Measurements from ENCODE around the gene RO60.
A peak's percentile ranks its signal among the peaks of the same experiment; 100 is the strongest.

Gene RO60

GRCh38 chr1:193077991-193078390 lies 18.6 kb downstream of the RO60 start:
- Histone ChIP-seq H3K36me3 (replicated peaks in 1 of 2; ENCODE audit: control insufficient read depth in 2 of 2, insufficient read depth in 2 of 2, low read length in 2 of 2) (peaks cover 16 to 86% of the 10 kb centered on the region in 2 donors), H2BK12ac (ENCODE audit: low read length) (no peak overlapping the region), H3K79me1 (ENCODE audit: low read depth, low read length) (peaks cover 2% of the 10 kb centered on the region), H3K27ac (replicated peaks; ENCODE audit: low read length) (no peak overlapping the region), H4K91ac (ENCODE audit: low read depth, low read length, poor library complexity) (no peak overlapping the region), H2BK120ac (ENCODE audit: low read depth, low read length) (no peak overlapping the region), H2AK5ac (ENCODE audit: low read depth, low read length) (no peak overlapping the region), H3K4me2 (ENCODE audit: insufficient read depth, low read length, poor library complexity, severe bottlenecking) (no peak overlapping the region), H2BK15ac (ENCODE audit: low read length) (no peak overlapping the region), H3K27me3 (ENCODE audit: control insufficient read depth in 3 of 3, insufficient read depth in 3 of 3, low read depth in 1 of 3, low read length in 3 of 3) (no peaks in the 10 kb centered on the region), H3K4ac (ENCODE audit: low read length) (no peak overlapping the region), H3K23ac (ENCODE audit: low read depth, low read length, poor library complexity) (no peak overlapping the region), H3K4me3 (ENCODE audit: low read length in 2 of 2) (no peak overlapping the region), H2BK5ac (ENCODE audit: low read length) (no peak overlapping the region), H3K4me1 (ENCODE audit: control insufficient read depth in 2 of 2, insufficient read depth in 1 of 2, low read depth in 1 of 2, low read length in 2 of 2) (no peaks in the 10 kb centered on the region), H3K18ac (ENCODE audit: low read length) (no peak overlapping the region), H2AFZ (ENCODE audit: low read length) (no peak overlapping the region), H3K9ac (ENCODE audit: low read depth, low read length, poor library complexity) (no peak overlapping the region), H3K14ac (ENCODE audit: low read length) (no peak overlapping the region), H3K9me3 (replicated peaks in 1 of 2; ENCODE audit: control insufficient read depth in 2 of 2, insufficient read depth in 1 of 2, low read depth in 1 of 2, low read length in 2 of 2) (peaks cover 3 to 34% of the 10 kb centered on the region in 2 donors), H4K8ac (ENCODE audit: low read depth, low read length) (no peak overlapping the region)
- DNase-seq (ENCODE audit: low spot score) = no peak

- Histone ChIP-seq H4K91ac (ENCODE audit: low read depth, low read length, poor library complexity) (no peak overlapping the region), H2BK15ac (ENCODE audit: low read length) (no peak overlapping the region), H2AFZ (ENCODE audit: low read length) (no peak overlapping the region), H2BK120ac (ENCODE audit: low read depth, low read length) (no peak overlapping the region), H3K9ac (ENCODE audit: low read depth, low read length, poor library complexity) (no peak overlapping the region), H2BK5ac (ENCODE audit: low read length) (no peak overlapping the region), H3K27me3 (ENCODE audit: control insufficient read depth in 3 of 3, insufficient read depth in 3 of 3, low read depth in 1 of 3, low read length in 3 of 3) (no peaks in the 10 kb centered on the region), H2BK12ac (ENCODE audit: low read length) (no peak overlapping the region), H3K4ac (ENCODE audit: low read length) (no peak overlapping the region), H3K4me2 (ENCODE audit: insufficient read depth, low read length, poor library complexity, severe bottlenecking) (peak overlapping the region; percentile 11), H3K36me3 (replicated peaks in 1 of 2; ENCODE audit: control insufficient read depth in 2 of 2, insufficient read depth in 2 of 2, low read length in 2 of 2) (peaks cover 22 to 93% of the 10 kb centered on the region in 2 donors), H4K8ac (ENCODE audit: low read depth, low read length) (no peak overlapping the region), H3K9me3 (replicated peaks in 1 of 2; ENCODE audit: control insufficient read depth in 2 of 2, insufficient read depth in 1 of 2, low read depth in 1 of 2, low read length in 2 of 2) (peaks cover 3 to 34% of the 10 kb centered on the region in 2 donors), H3K4me1 (ENCODE audit: control insufficient read depth in 2 of 2, insufficient read depth in 1 of 2, low read depth in 1 of 2, low read length in 2 of 2) (no peaks in the 10 kb centered on the region), H3K79me1 (ENCODE audit: low read depth, low read length) (no peaks in the 10 kb centered on the region), H3K18ac (ENCODE audit: low read length) (no peak overlapping the region), H3K23ac (ENCODE audit: low read depth, low read length, poor library complexity) (no peak overlapping the region), H3K27ac (replicated peaks; ENCODE audit: low read length) (no peak overlapping the region), H3K4me3 (ENCODE audit: low read length in 2 of 2) (no peak overlapping the region), H2AK5ac (ENCODE audit: low read depth, low read length) (no peak overlapping the region), H3K14ac (ENCODE audit: low read length) (no peak overlapping the region)
- no CpG with 5 or more reads among the region's 3 CpGs for WGBS, 2 donors (ENCODE audit: extremely low coverage in 2 of 2, insufficient read length in 2 of 2, insufficient replicate concordance in 1 of 2)
- no peak for DNase-seq (ENCODE audit: low spot score)
Observed at GRCh38 chr1:193079187-193079586, 19.8 kb downstream of the RO60 start.

- no peak for DNase-seq (ENCODE audit: low spot score)
- Histone ChIP-seq H3K9ac (ENCODE audit: low read depth, low read length, poor library complexity) (no peak overlapping the region), H2BK15ac (ENCODE audit: low read length) (no peak overlapping the region), H3K27ac (replicated peaks; ENCODE audit: low read length) (no peak overlapping the region), H3K18ac (ENCODE audit: low read length) (no peak overlapping the region), H3K36me3 (replicated peaks in 1 of 2; ENCODE audit: control insufficient read depth in 2 of 2, insufficient read depth in 2 of 2, low read length in 2 of 2) (peaks cover 19 to 100% of the 10 kb centered on the region in 2 donors), H3K27me3 (ENCODE audit: control insufficient read depth in 3 of 3, insufficient read depth in 3 of 3, low read depth in 1 of 3, low read length in 3 of 3) (no peaks in the 10 kb centered on the region), H2AFZ (ENCODE audit: low read length) (no peak overlapping the region), H2AK5ac (ENCODE audit: low read depth, low read length) (no peak overlapping the region), H3K9me3 (replicated peaks in 1 of 2; ENCODE audit: control insufficient read depth in 2 of 2, insufficient read depth in 1 of 2, low read depth in 1 of 2, low read length in 2 of 2) (peaks cover 0 to 11% of the 10 kb centered on the region in 2 donors), H2BK12ac (ENCODE audit: low read length) (no peak overlapping the region), H3K23ac (ENCODE audit: low read depth, low read length, poor library complexity) (no peak overlapping the region), H3K4me1 (ENCODE audit: control insufficient read depth in 2 of 2, insufficient read depth in 1 of 2, low read depth in 1 of 2, low read length in 2 of 2) (no peaks in the 10 kb centered on the region), H3K4me2 (ENCODE audit: insufficient read depth, low read length, poor library complexity, severe bottlenecking) (no peak overlapping the region), H3K14ac (ENCODE audit: low read length) (no peak overlapping the region), H2BK120ac (ENCODE audit: low read depth, low read length) (no peak overlapping the region), H4K91ac (ENCODE audit: low read depth, low read length, poor library complexity) (no peak overlapping the region), H3K79me1 (ENCODE audit: low read depth, low read length) (no peaks in the 10 kb centered on the region), H2BK5ac (ENCODE audit: low read length) (no peak overlapping the region), H3K4ac (ENCODE audit: low read length) (no peak overlapping the region), H4K8ac (ENCODE audit: low read depth, low read length) (no peak overlapping the region), H3K4me3 (ENCODE audit: low read length in 2 of 2) (no peak overlapping the region)
- no CpG with 5 or more reads among the region's 6 CpGs for WGBS, 2 donors (ENCODE audit: extremely low coverage in 2 of 2, insufficient read length in 2 of 2, insufficient replicate concordance in 1 of 2)
Observed at GRCh38 chr1:193083365-193084088, 24.1 kb downstream of the RO60 start.

- Histone ChIP-seq H4K8ac (ENCODE audit: low read depth, low read length) (no peak overlapping the region), H2AK5ac (ENCODE audit: low read depth, low read length) (no peak overlapping the region), H2BK15ac (ENCODE audit: low read length) (no peak overlapping the region), H4K91ac (ENCODE audit: low read depth, low read length, poor library complexity) (no peak overlapping the region), H3K4me3 (ENCODE audit: low read length in 2 of 2) (no peak overlapping the region), H3K27ac (replicated peaks; ENCODE audit: low read length) (no peak overlapping the region), H2BK12ac (ENCODE audit: low read length) (no peak overlapping the region), H3K27me3 (ENCODE audit: control insufficient read depth in 3 of 3, insufficient read depth in 3 of 3, low read depth in 1 of 3, low read length in 3 of 3) (no peaks in the 10 kb centered on the region), H2AFZ (ENCODE audit: low read length) (no peak overlapping the region), H2BK5ac (ENCODE audit: low read length) (no peak overlapping the region), H3K79me1 (ENCODE audit: low read depth, low read length) (no peaks in the 10 kb centered on the region), H3K4me2 (ENCODE audit: insufficient read depth, low read length, poor library complexity, severe bottlenecking) (no peak overlapping the region), H3K9ac (ENCODE audit: low read depth, low read length, poor library complexity) (no peak overlapping the region), H3K4me1 (ENCODE audit: control insufficient read depth in 2 of 2, insufficient read depth in 1 of 2, low read depth in 1 of 2, low read length in 2 of 2) (no peaks in the 10 kb centered on the region), H3K18ac (ENCODE audit: low read length) (no peak overlapping the region), H3K14ac (ENCODE audit: low read length) (no peak overlapping the region), H3K23ac (ENCODE audit: low read depth, low read length, poor library complexity) (no peak overlapping the region), H3K4ac (ENCODE audit: low read length) (no peak overlapping the region), H3K9me3 (replicated peaks in 1 of 2; ENCODE audit: control insufficient read depth in 2 of 2, insufficient read depth in 1 of 2, low read depth in 1 of 2, low read length in 2 of 2) (no peaks in the 10 kb centered on the region), H2BK120ac (ENCODE audit: low read depth, low read length) (no peak overlapping the region), H3K36me3 (replicated peaks in 1 of 2; ENCODE audit: control insufficient read depth in 2 of 2, insufficient read depth in 2 of 2, low read length in 2 of 2) (peaks cover 16 to 99% of the 10 kb centered on the region in 2 donors)
- no CpG with 5 or more reads among the region's 1 CpG for WGBS, 2 donors (ENCODE audit: extremely low coverage in 2 of 2, insufficient read length in 2 of 2, insufficient replicate concordance in 1 of 2)
- no peak for DNase-seq (ENCODE audit: low spot score)
Observed at GRCh38 chr1:193085263-193085662, 25.9 kb downstream of the RO60 start.
